NCI-H2107 treated with DMSO at 0.1 percent for 48 hours (cell line): ENCODE measurements around the gene ELK4.

Experiments
- DNase-seq: peaks from one replicate; lab custom pipeline; 2025; ENCODE audit not compliant: unreplicated experiment; lab: John Stamatoyannopoulos, UW

Gene ELK4

DNA sequence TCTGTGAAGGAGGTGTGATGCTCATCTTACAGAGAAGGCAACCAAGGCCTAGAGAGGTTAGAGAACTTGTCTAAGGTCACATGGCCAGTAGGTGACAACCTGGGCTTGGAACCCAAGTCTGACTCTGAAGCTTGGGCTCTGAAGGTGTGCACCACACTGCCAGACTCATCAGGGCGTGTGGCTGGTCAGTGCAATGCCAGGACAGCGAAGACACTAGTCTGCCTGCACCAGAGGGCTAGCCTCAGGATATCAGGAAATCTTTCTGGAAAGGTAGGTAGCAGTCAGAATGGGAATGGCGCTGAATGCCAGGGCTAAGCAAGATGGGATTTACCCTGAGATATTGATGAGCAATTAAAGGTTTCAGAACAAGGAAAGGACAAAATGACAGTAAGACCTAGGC lies 34.9 kb downstream of the ELK4 start:
- no peak for DNase-seq

- no peak for DNase-seq
Observed at GRCh38 chr1:205595861-205596260, 36.0 kb downstream of the ELK4 start.

- DNase-seq, result no peak
Observed at GRCh38 chr1:205595435-205595834, 36.4 kb downstream of the ELK4 start.

GRCh38 chr1:205594846-205595245 lies 37.0 kb downstream of the ELK4 start:
- no peak for DNase-seq

DNA sequence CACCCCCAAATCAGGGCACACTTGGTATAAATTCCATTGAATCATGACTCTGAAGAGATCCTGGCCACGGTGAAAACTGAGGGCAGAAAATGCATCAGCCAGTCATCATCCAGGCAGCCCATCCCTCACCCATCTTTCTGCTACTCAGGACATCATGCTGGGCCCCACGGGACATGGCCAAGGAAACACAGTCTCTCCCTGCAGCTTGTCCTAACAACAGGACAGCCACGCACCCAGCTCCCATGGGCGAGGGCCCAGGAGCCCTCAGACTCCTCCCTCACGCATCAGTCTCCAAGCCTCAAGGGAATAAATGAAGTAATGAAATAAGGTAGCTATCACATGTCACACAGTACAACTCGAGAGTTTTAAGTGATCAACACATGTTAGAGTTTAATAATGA lies 37.8 kb downstream of the ELK4 start:
- peak; percentile 52 for DNase-seq

DNA sequence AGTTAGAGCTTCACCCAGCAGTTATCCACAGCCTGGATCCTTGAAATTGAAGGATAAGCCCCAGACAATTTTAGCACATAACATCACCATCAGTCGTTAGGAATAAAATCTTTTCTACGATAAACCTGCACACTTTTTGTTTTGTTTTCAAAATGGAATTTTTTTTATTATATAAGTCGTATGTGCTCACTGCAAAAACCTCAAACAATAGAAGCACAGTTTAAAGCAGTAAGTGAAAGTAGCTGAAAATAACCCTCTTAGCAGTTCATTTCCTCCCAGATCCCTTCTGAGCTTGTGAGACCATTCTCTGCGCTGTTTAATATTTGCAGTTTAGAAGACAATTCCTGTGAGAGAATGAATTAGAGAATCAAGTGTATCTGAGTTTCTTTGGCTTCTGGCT lies 38.3 kb downstream of the ELK4 start:
- DNase-seq, result no peak

DNA sequence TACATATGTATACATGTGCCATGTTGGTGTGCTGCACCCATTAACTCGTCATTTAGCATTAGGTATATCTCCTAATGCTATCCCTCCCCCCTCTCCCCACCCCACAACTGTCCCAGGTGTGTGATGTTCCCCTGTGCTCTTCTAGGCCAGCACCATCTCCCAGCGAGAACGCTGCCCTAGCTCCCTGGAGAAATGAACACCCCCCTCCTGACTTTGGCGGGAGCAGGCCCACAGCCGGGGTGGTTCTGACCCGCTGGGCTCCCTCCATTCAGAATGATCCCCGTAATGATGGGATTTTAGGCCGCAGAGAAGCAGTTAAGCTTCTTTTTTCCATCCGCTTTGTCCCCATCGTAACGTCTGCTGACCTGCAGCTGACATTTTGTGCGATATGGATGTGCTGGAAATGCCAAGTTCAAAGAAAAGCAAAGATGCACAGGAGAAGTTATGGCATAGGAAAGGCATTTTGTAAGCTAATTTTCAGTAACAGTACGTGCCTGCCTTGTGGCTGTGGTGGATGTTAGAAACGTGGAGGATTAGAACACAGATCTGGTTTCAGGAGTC lies 39.3 kb downstream of the ELK4 start:
- no peak for DNase-seq

DNA sequence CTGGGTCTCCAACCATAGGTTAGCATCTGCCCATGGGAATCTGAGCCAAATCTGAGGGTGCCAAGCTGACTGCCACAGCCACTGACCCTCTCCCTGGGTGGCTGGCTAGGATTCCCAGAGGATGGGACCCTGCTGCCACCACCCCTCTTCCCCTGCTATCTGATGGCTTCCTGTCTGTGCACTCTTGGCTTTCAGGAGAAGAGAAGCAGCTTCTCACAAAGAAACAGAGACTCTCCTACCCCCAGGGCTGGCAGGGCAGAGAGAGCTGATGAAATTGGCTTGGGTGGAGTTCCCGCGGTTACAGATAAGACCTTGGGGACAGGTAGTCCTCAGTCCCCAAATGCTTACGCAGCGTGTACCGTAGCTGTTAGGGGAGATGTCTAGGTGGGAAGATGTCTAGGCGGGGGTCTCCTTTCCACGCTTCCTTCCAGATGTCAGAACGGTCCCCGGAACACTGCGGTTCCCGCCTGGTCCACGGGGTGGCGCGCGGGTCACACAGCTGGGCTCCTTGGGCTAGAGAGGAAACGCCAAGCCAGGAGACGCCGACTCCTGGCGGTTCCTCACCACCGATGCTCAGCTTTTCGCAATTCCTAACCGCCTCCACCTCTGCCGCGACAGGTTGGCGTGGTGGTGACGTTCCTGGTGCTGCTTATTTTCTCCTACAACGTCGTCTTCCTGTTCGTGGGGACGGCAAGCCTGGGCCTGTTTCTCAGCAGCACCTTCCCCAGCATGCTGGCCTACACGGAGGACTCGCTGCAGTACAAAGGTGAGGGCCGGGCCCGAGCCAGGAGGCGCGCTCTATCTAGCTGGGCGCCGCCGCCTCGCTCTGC lies 40.1 kb downstream of the ELK4 start:
- DNase-seq, result peak; percentile 90

DNA sequence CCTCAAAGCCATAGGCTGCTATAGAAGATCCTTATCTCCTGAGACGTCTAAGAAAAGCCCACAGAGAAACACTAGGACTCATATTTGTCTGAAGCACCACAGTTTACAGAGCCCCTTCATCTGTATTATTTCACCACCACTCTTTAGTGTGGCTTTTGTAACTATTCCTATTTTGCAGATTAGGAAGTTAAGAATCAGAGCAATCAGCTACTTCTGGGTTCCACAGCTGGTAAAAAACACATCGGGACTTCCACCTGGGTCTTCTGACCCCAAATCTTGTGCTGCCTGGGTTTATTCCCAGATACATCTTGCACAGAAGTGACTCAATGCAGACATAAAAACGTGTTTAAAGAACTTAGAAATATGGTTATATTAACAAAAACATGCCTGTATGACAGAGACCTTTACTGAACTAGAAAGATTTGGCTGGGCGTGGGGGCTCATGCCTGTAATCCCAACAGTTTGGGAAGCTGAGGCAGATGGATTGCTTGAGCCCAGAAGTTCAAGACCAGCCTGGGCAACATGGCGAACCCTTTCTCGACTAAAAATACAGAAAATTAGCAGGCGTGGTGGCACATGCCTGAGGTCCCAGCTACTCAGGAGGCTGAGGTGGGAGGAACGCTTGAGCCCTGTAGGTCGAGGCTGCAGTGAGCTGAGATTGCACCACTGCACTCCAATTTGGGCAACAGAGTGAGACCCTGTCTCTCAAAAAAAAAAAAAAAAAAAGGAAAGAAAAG lies 40.9 kb downstream of the ELK4 start:
- no peak for DNase-seq

DNA sequence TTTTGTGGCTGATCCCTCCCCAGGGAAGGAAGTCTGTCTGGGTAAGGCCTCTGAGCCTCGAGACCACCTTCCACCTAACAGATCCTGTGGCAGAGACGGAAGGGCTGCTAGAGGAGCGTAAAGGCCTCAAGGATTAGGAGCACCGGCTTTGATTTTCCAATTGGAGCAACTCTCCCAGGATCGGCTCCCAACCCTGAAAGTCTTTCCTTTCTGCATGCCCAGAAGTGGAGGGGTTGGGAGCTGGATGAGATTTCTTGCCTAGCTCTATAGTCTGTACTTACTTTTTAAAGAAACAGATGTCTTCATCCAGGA lies 41.4 kb downstream of the ELK4 start:
- DNase-seq, result no peak

GRCh38 chr1:205589618-205590456 lies 42.0 kb downstream of the ELK4 start:
- DNase-seq, result no peak

DNA sequence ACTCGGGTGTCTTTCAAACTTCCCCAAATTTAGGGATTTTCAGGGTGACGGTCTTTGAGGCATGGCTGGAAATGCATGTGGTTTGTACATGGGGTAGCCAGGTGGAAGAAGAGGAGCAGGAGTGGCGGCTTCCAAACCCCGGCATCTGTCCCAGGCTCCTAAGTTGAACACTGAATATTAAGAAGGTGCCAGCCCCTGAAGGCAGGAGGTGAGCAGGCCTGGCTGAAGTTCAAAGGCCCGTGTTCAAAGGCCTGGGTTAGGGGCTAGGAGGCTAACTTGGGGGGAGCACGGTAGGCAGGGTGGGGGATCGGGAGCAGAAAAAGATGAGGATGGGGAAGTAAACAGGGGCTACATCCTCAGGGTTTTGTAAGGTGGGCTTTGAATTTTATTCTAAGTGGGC lies 42.8 kb downstream of the ELK4 start:
- no peak for DNase-seq

DNA sequence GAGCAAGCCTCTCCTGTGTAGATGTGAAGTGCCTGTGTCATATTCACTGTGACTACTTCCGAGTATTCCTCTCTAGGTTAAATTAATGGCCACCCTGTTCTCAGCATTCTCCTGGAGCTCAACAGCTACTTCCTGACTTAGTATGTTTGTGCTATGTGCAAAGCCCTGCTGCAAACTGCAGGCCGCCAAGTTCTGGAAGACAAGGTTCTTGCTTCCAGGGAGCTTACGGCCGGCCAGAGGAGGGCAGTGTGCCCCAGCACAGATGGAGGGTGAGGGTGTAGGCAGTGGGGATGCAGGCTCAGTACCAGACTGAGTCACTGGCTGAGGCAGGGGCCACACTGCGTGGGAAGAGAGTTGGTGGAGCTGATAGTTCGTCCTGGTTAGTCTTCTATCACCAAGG lies 43.2 kb downstream of the ELK4 start:
- peak; percentile 76 for DNase-seq

- DNase-seq, result no peak
Observed at GRCh38 chr1:205587581-205587980, 44.2 kb downstream of the ELK4 start.

GRCh38 chr1:205585835-205586785 lies 45.7 kb downstream of the ELK4 start:
- no peak for DNase-seq

DNA sequence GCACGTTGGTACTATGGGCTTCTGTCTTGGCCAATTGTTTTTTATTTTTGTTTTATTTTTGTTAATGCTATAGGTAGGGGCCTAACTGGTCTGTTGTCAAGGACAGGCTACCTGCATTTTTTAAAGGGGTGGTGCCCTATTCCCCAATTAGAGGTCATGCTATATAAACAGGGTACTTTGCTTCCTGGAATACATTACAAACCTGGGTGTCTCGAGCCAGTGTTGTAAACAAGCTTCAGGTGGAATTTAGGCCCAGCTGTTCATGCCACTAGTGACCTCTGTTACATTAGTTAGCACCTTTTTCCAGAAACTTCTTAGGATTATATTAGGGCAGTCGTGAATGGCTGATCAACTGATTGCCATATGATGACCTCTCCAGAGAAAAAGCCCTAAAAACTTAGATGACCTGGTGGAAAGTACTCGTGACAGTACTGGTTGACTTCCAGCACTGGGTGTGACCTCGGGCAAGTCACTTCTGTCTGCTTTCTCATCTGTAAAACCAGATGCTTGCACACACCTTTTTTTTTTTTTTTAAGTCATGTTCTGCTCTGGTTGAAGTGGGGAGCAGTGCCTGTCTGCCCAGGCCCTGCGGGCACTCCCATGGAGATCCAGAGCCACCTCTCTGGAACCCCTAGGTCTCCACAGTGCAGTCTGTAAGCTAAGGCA lies 46.5 kb downstream of the ELK4 start:
- DNase-seq, result no peak

- DNase-seq, result no peak
Observed at GRCh38 chr1:205584732-205585131, 47.1 kb downstream of the ELK4 start.

DNA sequence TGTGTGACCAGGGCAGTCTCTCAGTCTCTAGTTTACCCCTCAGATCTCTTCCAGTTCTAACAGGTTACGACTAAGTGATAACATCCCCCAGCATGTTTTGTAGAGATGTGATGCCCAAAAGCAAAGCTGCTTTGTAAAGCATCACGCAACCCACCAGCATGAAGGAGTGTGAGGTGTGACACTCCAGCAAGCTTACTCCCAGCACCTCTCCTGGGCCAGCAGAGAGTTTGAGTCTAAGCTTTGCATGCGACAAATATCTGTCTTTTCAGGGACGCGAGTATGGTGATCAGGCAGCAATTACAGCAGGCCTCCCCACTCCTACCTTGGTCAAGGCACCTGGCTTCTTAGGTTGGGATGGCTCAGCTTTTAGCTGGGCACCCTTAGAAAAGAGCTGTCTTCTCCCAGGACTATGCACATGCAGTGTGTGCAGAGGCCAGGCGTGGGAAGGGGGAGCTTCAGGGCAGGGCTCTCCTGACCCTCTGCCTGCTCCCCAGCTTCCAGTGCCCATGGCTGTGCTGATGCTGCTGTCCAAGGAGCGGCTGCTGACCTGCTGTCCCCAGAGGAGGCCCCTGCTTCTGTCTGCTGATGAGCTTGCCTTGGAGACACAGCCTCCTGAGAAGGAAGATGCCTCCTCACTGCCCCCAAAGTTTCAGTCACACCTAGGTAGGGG lies 48.2 kb downstream of the ELK4 start:
- no peak for DNase-seq
